ENCODE results near the gene ANKRD44.
"Not testable (repeated sequence)": the region's sequence is repeated elsewhere in the genome, so short reads cannot be mapped to it uniquely, and the experiment has no call there.

Gene ANKRD44

DNA sequence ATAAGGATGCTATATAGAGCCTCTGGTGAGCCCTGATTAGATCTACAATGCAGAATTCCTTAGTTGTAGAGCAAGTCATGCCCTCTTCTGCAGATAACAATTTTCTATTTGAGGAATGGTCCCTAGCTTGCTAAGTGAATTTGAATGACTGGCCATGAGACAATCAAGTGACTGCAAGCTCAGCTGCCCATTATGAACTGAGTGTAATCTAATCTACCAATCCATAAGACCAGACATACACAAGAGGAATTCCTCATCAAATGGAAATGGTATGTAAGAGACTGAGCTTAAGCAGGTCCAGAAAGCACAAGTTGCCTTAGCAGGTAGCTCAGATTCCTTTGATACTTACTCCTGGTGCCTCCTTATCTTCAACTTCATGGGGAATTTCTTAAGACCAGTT lies 4.8 kb upstream of the ANKRD44 start:
- DNase-seq: no peak

DNA sequence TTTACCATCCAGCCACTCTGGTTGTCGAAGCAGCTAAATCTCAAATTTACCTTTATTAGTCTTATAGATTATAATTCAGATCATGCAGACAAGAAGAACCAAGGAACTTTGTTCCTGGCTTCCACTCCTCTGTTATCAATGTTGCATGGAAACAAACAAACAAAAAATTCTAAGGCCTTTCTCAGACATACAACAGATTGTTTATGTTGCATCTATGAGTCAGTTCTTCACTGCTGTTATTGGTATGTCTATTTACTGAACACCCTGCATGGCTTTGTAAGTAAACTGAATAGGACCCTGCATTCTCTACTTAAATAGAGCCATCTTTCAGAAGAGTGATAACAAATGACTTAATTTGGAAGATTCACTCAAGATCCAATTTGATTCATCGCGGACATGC lies 1.6 kb upstream of the ANKRD44 start:
- DNase-seq: no peak

GRCh38 chr2:197311421-197312033 lies 947 bp upstream of the ANKRD44 start:
- DNase-seq: no peak

GRCh38 chr2:197310987-197311420 lies 424 bp upstream of the ANKRD44 start:
- DNase-seq: no peak

DNA sequence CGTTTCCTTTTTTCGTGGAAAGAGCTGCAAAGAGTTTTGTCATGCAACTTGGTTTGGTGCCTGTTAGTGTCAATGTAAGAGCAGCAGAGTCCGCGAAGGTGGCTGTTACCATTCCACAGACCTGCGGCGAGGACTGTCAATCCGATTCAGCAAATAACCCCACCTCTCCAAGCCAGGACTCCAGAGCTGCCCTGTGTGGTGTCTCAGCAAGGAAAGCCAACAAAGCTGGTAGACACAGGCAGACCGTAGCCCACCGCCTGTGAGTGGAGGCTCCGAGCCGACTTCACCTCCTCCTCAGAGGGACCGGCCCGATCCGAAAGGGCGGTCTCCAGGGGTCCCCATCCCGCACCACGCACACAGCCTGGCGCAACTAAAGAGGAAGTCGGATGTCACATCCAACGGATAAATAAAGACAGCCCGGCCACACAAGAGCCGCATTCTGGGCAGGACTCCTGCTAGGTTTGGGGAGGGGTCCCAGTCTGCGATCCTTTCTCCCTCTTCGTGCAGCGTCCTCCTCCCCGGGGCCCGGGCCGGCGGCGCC lies 819 bp downstream of the ANKRD44 start:
- peak in 2 of 4 experiments; percentile 35 to 41 for DNase-seq

DNA sequence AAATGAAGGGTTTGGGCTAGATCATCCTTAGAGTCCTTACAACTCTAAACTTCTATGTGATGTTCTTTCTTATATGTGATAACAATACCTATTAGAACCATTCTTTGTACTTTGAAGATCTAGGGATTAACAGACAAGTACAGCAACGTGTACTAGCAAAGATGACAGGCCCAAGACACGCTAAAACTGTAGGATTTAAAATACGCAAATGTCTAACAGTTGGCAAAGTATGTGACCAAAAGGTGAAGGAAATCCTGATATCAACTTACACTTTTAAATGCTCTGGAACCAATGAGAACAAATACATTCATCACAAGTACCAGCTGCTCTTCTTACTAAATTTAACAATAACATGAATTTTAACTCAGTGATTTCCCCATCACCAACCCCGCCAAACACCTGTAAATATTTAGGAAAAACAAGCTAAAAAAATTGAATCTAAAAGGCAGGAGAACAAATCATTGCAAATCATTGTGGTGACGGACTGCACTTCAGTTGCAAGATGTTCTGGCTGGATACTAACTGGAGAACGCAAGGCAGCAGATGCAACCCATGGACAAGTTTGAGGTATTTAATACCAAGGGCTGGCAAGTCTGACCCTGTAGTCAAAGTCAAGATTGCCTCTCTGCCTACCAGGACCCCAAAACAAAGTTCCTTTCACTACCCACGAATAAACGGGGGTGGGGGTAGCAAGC lies 1.4 kb downstream of the ANKRD44 start:
- no peak for DNase-seq

- no peak for DNase-seq
These were observed 2.0 kb downstream of the ANKRD44 start for GRCh38 chr2:197308585-197308984.

GRCh38 chr2:197307933-197308521 lies 2.6 kb downstream of the ANKRD44 start:
- no peak for DNase-seq

GRCh38 chr2:197307236-197307932 lies 3.2 kb downstream of the ANKRD44 start:
- DNase-seq: no peak

- DNase-seq: no peak
These were observed 3.9 kb downstream of the ANKRD44 start for GRCh38 chr2:197306696-197307040.

- DNase-seq: no peak
These were observed 4.4 kb downstream of the ANKRD44 start for GRCh38 chr2:197306024-197306695.

DNA sequence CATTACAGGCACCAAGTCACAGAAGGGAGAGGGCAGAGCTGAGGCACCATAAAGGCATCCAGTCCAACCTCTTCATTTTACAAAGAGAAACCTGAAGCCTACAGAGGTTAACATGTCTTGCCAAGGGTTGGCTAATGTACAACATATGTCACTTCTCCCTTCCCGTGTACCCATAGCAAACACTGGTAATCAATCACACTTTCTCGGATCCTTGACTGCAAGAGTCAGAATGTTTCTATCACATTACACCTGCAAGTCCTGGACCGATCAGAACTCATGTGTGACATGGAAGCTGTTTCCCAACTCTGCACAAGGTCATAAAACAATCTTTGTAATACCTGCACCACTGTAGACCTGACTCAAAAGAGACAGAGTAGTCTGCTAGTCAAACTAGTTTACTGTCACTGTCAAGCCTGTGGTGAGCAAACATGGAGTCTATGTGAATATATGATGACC lies 6.0 kb downstream of the ANKRD44 start:
- DNase-seq: no peak

DNA sequence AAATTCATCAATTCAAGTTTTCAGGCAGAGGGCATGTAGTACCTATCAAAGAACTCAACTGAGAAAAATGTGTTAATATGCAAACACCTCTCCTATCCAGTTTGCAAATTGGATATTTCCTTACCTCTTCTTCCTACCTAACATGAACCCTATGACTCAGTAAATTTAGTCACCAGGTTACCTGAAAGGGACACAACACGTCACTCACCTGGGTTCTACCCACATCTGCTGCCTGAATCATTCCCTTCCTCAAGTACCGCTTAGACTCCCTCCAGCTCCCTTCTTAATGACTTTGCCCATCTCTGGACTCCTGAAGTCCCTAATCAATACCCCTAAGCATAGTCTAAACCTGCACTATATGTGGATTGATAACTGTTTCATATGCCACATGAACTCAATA lies 10.4 kb downstream of the ANKRD44 start:
- no peak for DNase-seq

- no peak for DNase-seq
These were observed 12.0 kb downstream of the ANKRD44 start for GRCh38 chr2:197298609-197299008.

DNA sequence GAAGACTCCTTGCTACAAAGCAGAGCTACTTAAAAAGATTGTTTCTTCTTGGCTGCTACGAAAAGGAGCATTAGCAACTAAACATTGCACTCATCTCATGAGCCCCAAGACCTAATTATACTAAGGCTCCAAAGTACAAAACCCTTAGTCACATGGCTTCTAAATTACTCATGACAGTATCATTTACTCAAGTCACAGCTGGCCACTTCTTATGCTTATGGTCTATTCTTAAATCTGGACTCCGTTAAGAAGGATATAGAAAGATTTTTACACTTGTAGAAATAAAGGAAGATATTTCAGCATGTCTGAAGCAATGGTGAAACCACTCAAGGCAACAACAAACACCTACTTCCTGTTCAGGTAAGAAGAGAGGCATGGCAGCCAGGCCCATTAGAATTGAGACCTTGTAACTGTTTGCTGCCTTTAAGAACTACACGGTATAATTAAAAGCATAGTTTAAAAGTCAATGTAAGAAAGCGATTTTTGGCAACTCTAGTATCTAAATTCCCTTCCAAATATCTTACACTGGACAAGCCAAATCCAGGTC lies 12.7 kb downstream of the ANKRD44 start:
- no peak for DNase-seq

- DNase-seq: no peak
These were observed 13.3 kb downstream of the ANKRD44 start for GRCh38 chr2:197297266-197297665.

- DNase-seq: no peak
These were observed 13.7 kb downstream of the ANKRD44 start for GRCh38 chr2:197296835-197297234.

GRCh38 chr2:197294260-197294659 lies 16.3 kb downstream of the ANKRD44 start:
- no peak for DNase-seq

GRCh38 chr2:197293252-197294007 lies 17.1 kb downstream of the ANKRD44 start:
- DNase-seq: no peak

GRCh38 chr2:197292619-197293018 lies 18.0 kb downstream of the ANKRD44 start:
- no peak for DNase-seq

GRCh38 chr2:197287596-197287932 lies 23.0 kb downstream of the ANKRD44 start:
- not testable (repeated sequence) for DNase-seq
